ENCODE measurements around the gene TBC1D16. TPM values are rescaled to one million over a fixed set of nuclear protein-coding genes. Genes with fewer than 3 reads are reported as not detected.

Gene TBC1D16
- total and polyA plus RNA-seq, 2 donors = 15.8 to 21.5 TPM

DNA sequence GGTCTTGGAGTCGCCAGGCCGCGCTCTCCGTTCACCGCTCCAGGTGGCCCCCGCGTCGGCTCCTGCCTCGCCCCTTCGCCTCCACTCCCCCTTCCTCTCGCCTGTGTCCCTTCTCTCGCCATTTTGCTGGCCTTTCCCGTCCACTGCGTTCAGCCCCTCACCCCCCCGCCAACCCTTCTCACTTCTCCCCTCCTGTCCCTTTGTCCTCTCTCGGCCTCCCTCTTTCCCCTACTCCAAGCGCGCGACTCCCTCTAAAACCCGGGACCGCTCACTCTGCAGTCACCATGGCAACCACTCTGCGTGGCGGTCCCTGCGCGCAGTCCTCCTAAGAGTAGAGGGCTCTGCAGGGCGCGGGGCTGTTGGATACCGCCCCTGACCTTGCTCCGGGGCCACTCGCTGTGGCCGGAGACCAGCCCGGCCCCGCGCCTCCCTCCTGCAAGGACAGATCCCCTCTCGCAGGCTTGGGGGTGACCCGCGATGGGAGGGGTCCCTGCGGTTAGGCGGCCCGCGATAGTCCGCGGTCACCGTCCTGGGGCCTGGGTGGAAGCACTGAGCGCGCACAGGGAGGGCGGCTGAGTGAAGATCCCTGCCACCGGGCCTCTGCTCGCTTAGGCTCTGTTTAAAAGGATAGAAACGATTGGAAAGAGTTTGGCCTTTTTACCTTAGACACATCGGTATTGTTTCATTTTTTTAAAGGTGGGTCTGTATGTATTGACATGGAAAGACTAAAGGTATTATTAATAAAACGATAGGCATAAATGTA, 1.2 kb upstream of the TBC1D16 start:
- no peaks in the 10 kb centered on the region for H3K36me3 ChIP-seq (ENCODE audit: insufficient read depth)
- peak overlapping the region; percentile 97 for H3K4me3 ChIP-seq (ENCODE audit: low read depth, low read length)
- DNase-seq (ENCODE audit: extremely low spot score) = no peak
- peaks cover 1% of the 10 kb centered on the region for H3K4me1 ChIP-seq (ENCODE audit: insufficient read depth)
- 1% methylated on average over 52 of the region's 52 CpGs for WGBS
- H3K27ac ChIP-seq (ENCODE audit: low read depth) = no peak overlapping the region

DNA sequence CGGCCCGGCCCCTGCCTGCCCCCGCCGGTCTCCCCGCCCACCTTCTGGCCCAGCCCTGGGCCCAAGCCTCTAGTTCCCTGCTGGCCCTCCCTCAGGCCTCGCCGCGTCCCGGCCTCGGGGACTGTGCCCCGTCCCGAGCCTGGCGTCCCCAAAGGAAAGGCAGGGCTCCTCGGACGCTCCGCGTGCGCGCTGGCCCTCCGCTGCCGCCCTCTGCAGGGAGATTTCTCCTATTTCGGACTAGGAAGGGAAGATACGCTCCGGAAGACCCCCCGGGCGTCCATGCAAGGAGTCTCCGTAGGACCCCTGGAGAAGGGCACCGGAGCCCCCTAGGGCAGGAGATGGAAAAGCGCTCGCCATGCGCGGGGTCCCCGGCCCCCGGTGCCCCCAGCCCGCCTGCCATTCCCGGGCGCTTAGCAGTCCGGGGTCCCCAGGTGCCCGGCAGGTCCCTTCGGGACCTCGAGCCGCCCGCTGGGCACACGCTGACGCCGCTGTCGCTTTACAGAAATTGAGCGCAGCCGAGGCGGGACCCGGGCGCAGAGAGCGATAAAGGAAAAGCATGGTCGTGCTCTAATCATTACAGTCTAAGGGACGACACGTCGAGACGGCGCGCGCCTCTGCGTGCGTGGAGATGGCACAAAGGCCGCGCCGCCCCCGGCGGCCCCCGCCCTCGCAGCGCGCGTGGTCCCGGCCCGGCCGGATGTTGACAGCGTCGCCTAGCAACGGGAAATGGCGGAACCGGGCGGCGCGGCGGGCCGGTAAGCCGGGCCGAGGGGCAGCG, 454 bp upstream of the TBC1D16 start, which contains the start of gene CCDC40:
Gene CCDC40 (plus strand): TSS at position 706 of the 778 bp plus-strand sequence. CDS start 21 bp downstream, at position 727.
- Histone ChIP-seq H3K4me1 (ENCODE audit: insufficient read depth) (peaks cover 1% of the 10 kb centered on the region), H3K4me3 (ENCODE audit: low read depth, low read length) (peak within 1 kb of the TSS; percentile 97), H3K36me3 (ENCODE audit: insufficient read depth) (no peaks in the 10 kb centered on the region), H3K27ac (ENCODE audit: low read depth) (peak within 1 kb of the TSS; percentile 90)
- WGBS = under 1% methylated on average over 89 of the region's 89 CpGs
- DNase-seq (ENCODE audit: extremely low spot score) = peak; percentile 40

GRCh38 chr17:80034791-80035686, 633 bp downstream of the TBC1D16 start:
- DNase-seq (ENCODE audit: extremely low spot score) = no peak
- Histone ChIP-seq H3K27ac (ENCODE audit: low read depth) (peak overlapping the region; percentile 74), H3K4me3 (ENCODE audit: low read depth, low read length) (peak overlapping the region; percentile 97), H3K36me3 (ENCODE audit: insufficient read depth) (no peaks in the 10 kb centered on the region), H3K4me1 (ENCODE audit: insufficient read depth) (peaks cover 1% of the 10 kb centered on the region)
- WGBS = 2% methylated on average over 55 of the region's 55 CpGs

DNA sequence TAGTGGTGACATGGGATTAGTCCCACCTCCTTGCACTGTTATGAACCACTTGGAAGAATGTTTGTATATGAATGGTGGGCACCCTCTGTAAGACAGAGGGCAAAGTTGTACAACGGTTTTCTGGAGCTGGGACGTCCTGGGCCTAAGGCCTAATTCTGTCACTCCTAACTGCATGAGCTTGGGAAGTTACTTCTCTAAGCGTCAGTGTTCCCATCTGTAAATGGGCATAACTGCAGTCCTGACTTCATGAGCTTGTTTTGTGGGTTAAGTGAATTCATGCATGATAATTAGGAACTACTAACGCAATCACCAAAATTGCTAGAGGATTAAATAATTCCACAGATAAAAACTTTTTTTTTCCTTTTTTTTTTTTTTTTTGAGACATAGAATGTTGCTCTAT, 1.8 kb downstream of the TBC1D16 start:
- DNase-seq (ENCODE audit: extremely low spot score) = no peak

GRCh38 chr17:80032614-80033171, 3.0 kb downstream of the TBC1D16 start:
- no peak for DNase-seq (ENCODE audit: extremely low spot score)
- Histone ChIP-seq H3K4me3 (ENCODE audit: low read depth, low read length) (no peak overlapping the region), H3K36me3 (ENCODE audit: insufficient read depth) (no peaks in the 10 kb centered on the region), H3K27ac (ENCODE audit: low read depth) (no peak overlapping the region), H3K4me1 (ENCODE audit: insufficient read depth) (peaks cover 2% of the 10 kb centered on the region)
- 94% methylated on average over 9 of the region's 9 CpGs for WGBS

More for the DNA sequence above, 1.8 kb downstream of the TBC1D16 start:
- WGBS = 95% methylated on average over 4 of the region's 4 CpGs
- H3K4me3 ChIP-seq (ENCODE audit: low read depth, low read length) = no peak overlapping the region
- no peaks in the 10 kb centered on the region for H3K36me3 ChIP-seq (ENCODE audit: insufficient read depth)
- H3K4me1 ChIP-seq (ENCODE audit: insufficient read depth) = peaks cover 1% of the 10 kb centered on the region
- H3K27ac ChIP-seq (ENCODE audit: low read depth) = no peak overlapping the region

GRCh38 chr17:80031691-80032430, 3.8 kb downstream of the TBC1D16 start:
- Histone ChIP-seq H3K27ac (ENCODE audit: low read depth) (no peak overlapping the region), H3K4me3 (ENCODE audit: low read depth, low read length) (no peak overlapping the region), H3K4me1 (ENCODE audit: insufficient read depth) (peaks cover 2% of the 10 kb centered on the region), H3K36me3 (ENCODE audit: insufficient read depth) (no peaks in the 10 kb centered on the region)
- no peak for DNase-seq (ENCODE audit: extremely low spot score)
- 89% methylated on average over 12 of the region's 12 CpGs for WGBS

DNA sequence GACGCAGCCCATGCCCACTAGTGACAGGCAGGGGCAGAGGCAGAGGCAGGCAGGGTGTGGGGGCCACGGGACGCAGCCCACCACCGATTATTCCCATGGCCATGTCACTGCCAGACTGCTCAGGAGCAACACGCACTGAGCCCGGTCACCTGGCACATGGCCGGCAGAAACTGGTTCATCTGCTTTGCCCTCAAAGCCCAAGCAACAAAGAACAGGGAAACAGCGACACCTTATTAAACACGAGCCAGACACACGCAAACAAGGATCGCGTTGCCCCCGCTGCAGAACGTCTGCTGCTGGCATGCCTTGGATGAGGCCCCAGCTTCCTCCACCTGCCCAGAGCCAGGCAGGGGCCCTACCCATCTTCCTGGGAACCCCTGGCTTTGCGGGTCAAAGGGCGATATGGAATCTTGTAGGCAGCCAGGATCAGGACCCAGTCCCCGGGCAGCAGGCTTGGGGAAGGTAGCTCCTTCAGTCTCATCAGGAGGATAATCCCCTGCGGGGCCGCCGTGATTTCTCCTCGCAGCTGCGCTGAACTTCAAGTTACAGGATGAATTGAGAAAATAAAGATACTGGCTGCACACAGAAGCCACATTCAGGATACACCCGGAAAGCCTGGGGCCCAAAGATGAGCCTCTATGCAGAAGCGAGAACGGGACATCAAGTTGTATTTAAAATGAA, 4.8 kb downstream of the TBC1D16 start:
- peaks cover 4% of the 10 kb centered on the region for H3K4me1 ChIP-seq (ENCODE audit: insufficient read depth)
- no peaks in the 10 kb centered on the region for H3K36me3 ChIP-seq (ENCODE audit: insufficient read depth)
- DNase-seq (ENCODE audit: extremely low spot score) = no peak
- no peak overlapping the region for H3K27ac ChIP-seq (ENCODE audit: low read depth)
- no peak overlapping the region for H3K4me3 ChIP-seq (ENCODE audit: low read depth, low read length)
- WGBS = 89% methylated on average over 25 of the region's 25 CpGs

DNA sequence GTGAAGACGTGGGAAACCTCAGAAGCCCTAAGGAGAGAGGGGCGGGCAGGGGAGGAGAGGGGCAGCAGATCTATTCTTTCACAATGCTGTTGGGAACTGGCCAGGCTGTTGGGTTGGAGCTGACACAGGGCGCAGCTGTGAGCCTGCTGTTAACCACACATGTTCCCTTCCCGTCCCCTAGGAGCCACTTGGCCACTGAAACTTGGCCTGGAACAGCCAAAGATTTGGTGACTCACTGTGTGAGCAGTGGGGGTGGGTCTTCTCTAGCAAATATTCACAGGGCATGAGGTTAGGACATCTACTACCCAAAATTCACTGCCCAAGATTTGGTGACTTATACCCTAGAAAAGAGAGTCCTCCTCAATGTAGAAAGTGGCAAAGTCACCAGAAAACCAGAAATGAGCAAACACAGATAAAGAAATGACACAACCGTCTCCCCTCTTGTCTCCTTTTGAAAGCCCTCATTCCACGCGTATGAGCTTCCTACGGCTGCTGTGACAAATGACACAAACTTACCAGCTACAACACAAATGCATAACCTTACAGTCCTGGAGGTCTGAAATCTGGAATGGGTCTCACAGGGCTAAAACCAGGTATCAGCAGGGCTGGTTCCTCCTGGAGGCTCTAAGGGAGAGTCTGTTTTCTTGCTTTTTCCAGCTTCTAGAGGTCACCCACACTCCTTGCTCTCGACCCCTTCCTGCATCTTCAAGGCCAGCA, 6.3 kb downstream of the TBC1D16 start:
- H3K36me3 ChIP-seq (ENCODE audit: insufficient read depth) = no peaks in the 10 kb centered on the region
- no peak overlapping the region for H3K27ac ChIP-seq (ENCODE audit: low read depth)
- no peak overlapping the region for H3K4me3 ChIP-seq (ENCODE audit: low read depth, low read length)
- peaks cover 4% of the 10 kb centered on the region for H3K4me1 ChIP-seq (ENCODE audit: insufficient read depth)
- no peak for DNase-seq (ENCODE audit: extremely low spot score)
- 71% methylated on average over 9 of the region's 9 CpGs for WGBS

GRCh38 chr17:80028030-80028429, 7.6 kb downstream of the TBC1D16 start:
- WGBS = 91% methylated on average over 10 of the region's 10 CpGs
- no peak overlapping the region for H3K27ac ChIP-seq (ENCODE audit: low read depth)

GRCh38 chr17:80027043-80027435, 8.6 kb downstream of the TBC1D16 start:
- no peaks in the 10 kb centered on the region for H3K36me3 ChIP-seq (ENCODE audit: insufficient read depth)
- no peak overlapping the region for H3K4me3 ChIP-seq (ENCODE audit: low read depth, low read length)
- no peak overlapping the region for H3K27ac ChIP-seq (ENCODE audit: low read depth)
- WGBS = 97% methylated on average over 8 of the region's 8 CpGs
- peaks cover 3% of the 10 kb centered on the region for H3K4me1 ChIP-seq (ENCODE audit: insufficient read depth)
- DNase-seq (ENCODE audit: extremely low spot score) = no peak

More at GRCh38 chr17:80028030-80028429, 7.6 kb downstream of the TBC1D16 start:
- Histone ChIP-seq H3K36me3 (ENCODE audit: insufficient read depth) (no peaks in the 10 kb centered on the region), H3K4me1 (ENCODE audit: insufficient read depth) (peaks cover 3% of the 10 kb centered on the region), H3K4me3 (ENCODE audit: low read depth, low read length) (no peak overlapping the region)
- no peak for DNase-seq (ENCODE audit: extremely low spot score)

- H3K27ac ChIP-seq (ENCODE audit: low read depth) = no peak overlapping the region
- no peak overlapping the region for H3K4me3 ChIP-seq (ENCODE audit: low read depth, low read length)
- 76% methylated on average over 10 of the region's 10 CpGs for WGBS
- DNase-seq (ENCODE audit: extremely low spot score) = no peak
- no peaks in the 10 kb centered on the region for H3K36me3 ChIP-seq (ENCODE audit: insufficient read depth)
- peaks cover 3% of the 10 kb centered on the region for H3K4me1 ChIP-seq (ENCODE audit: insufficient read depth)
Observed at GRCh38 chr17:80026359-80027042, 9.2 kb downstream of the TBC1D16 start.
